ENCODE results near the gene MICU2.

- TF ChIP-seq, protein P1, sequence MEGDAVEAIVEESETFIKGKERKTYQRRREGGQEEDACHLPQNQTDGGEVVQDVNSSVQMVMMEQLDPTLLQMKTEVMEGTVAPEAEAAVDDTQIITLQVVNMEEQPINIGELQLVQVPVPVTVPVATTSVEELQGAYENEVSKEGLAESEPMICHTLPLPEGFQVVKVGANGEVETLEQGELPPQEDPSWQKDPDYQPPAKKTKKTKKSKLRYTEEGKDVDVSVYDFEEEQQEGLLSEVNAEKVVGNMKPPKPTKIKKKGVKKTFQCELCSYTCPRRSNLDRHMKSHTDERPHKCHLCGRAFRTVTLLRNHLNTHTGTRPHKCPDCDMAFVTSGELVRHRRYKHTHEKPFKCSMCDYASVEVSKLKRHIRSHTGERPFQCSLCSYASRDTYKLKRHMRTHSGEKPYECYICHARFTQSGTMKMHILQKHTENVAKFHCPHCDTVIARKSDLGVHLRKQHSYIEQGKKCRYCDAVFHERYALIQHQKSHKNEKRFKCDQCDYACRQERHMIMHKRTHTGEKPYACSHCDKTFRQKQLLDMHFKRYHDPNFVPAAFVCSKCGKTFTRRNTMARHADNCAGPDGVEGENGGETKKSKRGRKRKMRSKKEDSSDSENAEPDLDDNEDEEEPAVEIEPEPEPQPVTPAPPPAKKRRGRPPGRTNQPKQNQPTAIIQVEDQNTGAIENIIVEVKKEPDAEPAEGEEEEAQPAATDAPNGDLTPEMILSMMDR (conservative IDR thresholded peaks at IDR 0.05; ENCODE audit: low read length), result no peak
- no peak for TF ChIP-seq EZH2phosphoT487 (IDR thresholded peaks at IDR 0.05; ENCODE audit: borderline replicate concordance, low read depth, low read length)
Measured at GRCh38 chr13:21517576-21517975, 86.4 kb downstream of the MICU2 start.

All from OCI-LY7 (cell line).